ENCODE measurements around the gene SOBP. TPM values are rescaled to one million over a fixed set of nuclear protein-coding genes. Genes with fewer than 3 reads are reported as not detected.

The SOBP gene
- total RNA-seq, 4 donors from 2014 or later = 0.27 to 2.7 (median 1.5) TPM

GRCh38 chr6:107632381-107633136, 142.6 kb downstream of the SOBP start:
- TF ChIP-seq POLR2A (IDR thresholded peaks at IDR 0.05) = no peak
- no peak for TF ChIP-seq CTCF (IDR thresholded peaks at IDR 0.05)
- 71 to 75% methylated on average over 2 of the region's 2 CpGs for WGBS, 2 donors
- intact Hi-C loops (cut with DNase I; ENCODE audit: low total_unique reads) = no loop called here
- DNase-seq (ENCODE audit: low spot score in 2 of 2) = no peak
- H3K4me3 ChIP-seq (ENCODE audit: low read depth, poor library complexity, severe bottlenecking) = no peak overlapping the region

GRCh38 chr6:107633680-107634323, 143.9 kb downstream of the SOBP start:
- WGBS, 2 donors = 75 to 86% methylated on average over 28 to 39 of the region's 39 CpGs
- H3K4me3 ChIP-seq (ENCODE audit: low read depth, poor library complexity, severe bottlenecking) = no peak overlapping the region
- no peak for DNase-seq (ENCODE audit: low spot score in 2 of 2)

GRCh38 chr6:107634324-107635056, 144.6 kb downstream of the SOBP start:
- TF ChIP-seq CTCF (IDR thresholded peaks at IDR 0.05) (no peak), POLR2A (IDR thresholded peaks at IDR 0.05) (no peak)
- H3K4me3 ChIP-seq (ENCODE audit: low read depth, poor library complexity, severe bottlenecking) = no peak overlapping the region
- WGBS, 2 donors = 11 to 16% methylated on average over 19 to 32 of the region's 101 CpGs
- intact Hi-C loops (cut with DNase I; ENCODE audit: low total_unique reads) = no loop called here
- DNase-seq (ENCODE audit: low spot score in 2 of 2) = no peak

More at GRCh38 chr6:107633680-107634323, 143.9 kb downstream of the SOBP start:
- TF ChIP-seq POLR2A (IDR thresholded peaks at IDR 0.05) = no peak
- intact Hi-C loops (cut with DNase I; ENCODE audit: low total_unique reads) = no loop called here

DNA sequence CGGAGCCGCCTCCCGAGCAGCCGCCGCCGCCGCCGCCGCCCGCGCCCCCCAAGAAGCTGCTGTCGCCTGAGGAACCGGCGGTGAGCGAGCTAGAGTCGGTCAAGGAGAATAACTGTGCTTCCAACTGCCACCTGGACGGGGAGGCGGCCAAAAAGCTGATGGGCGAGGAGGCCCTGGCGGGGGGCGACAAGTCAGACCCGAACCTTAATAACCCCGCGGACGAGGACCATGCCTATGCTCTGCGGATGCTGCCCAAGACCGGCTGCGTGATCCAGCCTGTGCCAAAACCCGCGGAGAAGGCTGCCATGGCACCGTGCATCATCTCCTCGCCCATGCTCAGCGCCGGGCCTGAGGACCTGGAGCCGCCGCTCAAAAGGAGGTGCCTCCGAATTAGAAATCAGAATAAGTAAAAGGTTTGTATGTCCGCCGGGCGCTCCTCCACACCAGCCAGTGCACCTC, 145.2 kb downstream of the SOBP start:
- TF ChIP-seq CTCF (IDR thresholded peaks at IDR 0.05) (no peak), POLR2A (IDR thresholded peaks at IDR 0.05) (no peak)
- 50 to 55% methylated on average over 34 to 40 of the region's 40 CpGs for WGBS, 2 donors
- intact Hi-C loops (cut with DNase I; ENCODE audit: low total_unique reads) = no loop called here
- no peak for DNase-seq (ENCODE audit: low spot score in 2 of 2)
- no peak overlapping the region for H3K4me3 ChIP-seq (ENCODE audit: low read depth, poor library complexity, severe bottlenecking)

- intact Hi-C loops (cut with DNase I; ENCODE audit: low total_unique reads) = no loop called here
- no peak overlapping the region for H3K4me3 ChIP-seq (ENCODE audit: low read depth, poor library complexity, severe bottlenecking)
- DNase-seq (ENCODE audit: low spot score in 2 of 2) = no peak
- TF ChIP-seq CTCF (IDR thresholded peaks at IDR 0.05) (no peak), POLR2A (IDR thresholded peaks at IDR 0.05) (no peak)
- 95 to 96% methylated on average over 10 of the region's 10 CpGs for WGBS, 2 donors
Observed at GRCh38 chr6:107636486-107636885, 146.6 kb downstream of the SOBP start.
